ENCODE data around the gene PCSK5.

The PCSK5 gene

DNA sequence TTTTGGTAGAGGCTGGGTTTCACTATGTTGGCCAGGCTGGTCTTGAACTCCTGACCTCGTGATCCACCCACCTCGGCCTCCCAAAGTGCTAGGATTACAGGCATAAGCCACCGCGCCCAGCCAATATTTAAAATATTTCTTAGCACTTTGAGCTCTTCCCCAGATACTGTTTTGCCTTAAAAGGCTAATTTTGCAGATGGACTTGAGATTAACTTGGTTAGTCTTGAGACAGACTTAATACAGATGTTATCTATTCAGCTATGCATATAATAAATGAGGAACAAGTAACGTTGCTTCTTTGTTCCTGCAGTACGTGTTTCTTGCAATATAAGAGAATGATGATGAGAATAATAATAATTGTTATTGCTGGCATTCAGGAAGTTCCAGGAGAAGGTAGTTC is 56.3 kb downstream of the PCSK5 start:
- TF ChIP-seq ZNF274 (IDR thresholded peaks at IDR 0.05; ENCODE audit: low read depth, low read length) (no peak), SUZ12 (IDR thresholded peaks at IDR 0.05; ENCODE audit: extremely low read depth, insufficient read depth, insufficient read length) (no peak), YY1 (IDR thresholded peaks at IDR 0.05; ENCODE audit: insufficient read depth, insufficient read length) (no peak)
- H3K4me3 ChIP-seq (ENCODE audit: insufficient read length, low read depth): no peak overlapping the region
- no peaks in the 10 kb centered on the region for H3K27me3 ChIP-seq (ENCODE audit: insufficient read depth, insufficient read length)
- no peaks in the 10 kb centered on the region for H3K4me1 ChIP-seq (ENCODE audit: insufficient read depth, insufficient read length)
- DNase-seq (ENCODE audit: low read depth, low spot score): no peak
- H3K9me3 ChIP-seq (ENCODE audit: insufficient read depth, low read length): no peaks in the 10 kb centered on the region
- no peaks in the 10 kb centered on the region for H3K36me3 ChIP-seq (ENCODE audit: insufficient read depth, insufficient read length, low read length)
- no peak overlapping the region for H3K9ac ChIP-seq (ENCODE audit: insufficient read length, low read depth)

DNA sequence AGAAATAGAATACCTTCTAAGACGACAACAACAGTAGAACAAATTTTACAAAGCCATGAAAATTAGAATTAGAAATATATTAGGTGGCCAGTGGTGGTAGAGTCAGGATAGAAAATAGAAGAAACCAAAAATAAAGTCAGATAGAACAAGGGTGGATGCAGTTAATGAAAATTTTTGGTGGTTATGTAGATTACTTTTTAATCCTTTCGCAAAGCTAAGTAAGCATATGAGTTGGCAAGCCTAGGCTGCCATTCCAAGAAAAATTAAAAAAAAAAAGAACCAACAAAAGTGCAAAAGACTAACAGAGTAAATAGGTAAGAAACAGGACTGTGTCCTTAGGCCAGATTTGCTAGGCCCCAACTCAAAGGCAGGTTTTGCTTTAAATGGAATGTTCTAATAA is 56.8 kb downstream of the PCSK5 start:
- H3K9me3 ChIP-seq (ENCODE audit: insufficient read depth, low read length): no peaks in the 10 kb centered on the region
- no peaks in the 10 kb centered on the region for H3K4me1 ChIP-seq (ENCODE audit: insufficient read depth, insufficient read length)
- H3K36me3 ChIP-seq (ENCODE audit: insufficient read depth, insufficient read length, low read length): no peaks in the 10 kb centered on the region
- H3K27me3 ChIP-seq (ENCODE audit: insufficient read depth, insufficient read length): no peaks in the 10 kb centered on the region
- H3K4me3 ChIP-seq (ENCODE audit: insufficient read length, low read depth): no peak overlapping the region
- DNase-seq (ENCODE audit: low read depth, low spot score): no peak
- TF ChIP-seq YY1 (IDR thresholded peaks at IDR 0.05; ENCODE audit: insufficient read depth, insufficient read length) (no peak), SUZ12 (IDR thresholded peaks at IDR 0.05; ENCODE audit: extremely low read depth, insufficient read depth, insufficient read length) (no peak), ZNF274 (IDR thresholded peaks at IDR 0.05; ENCODE audit: low read depth, low read length) (no peak)
- H3K9ac ChIP-seq (ENCODE audit: insufficient read length, low read depth): no peak overlapping the region

DNA sequence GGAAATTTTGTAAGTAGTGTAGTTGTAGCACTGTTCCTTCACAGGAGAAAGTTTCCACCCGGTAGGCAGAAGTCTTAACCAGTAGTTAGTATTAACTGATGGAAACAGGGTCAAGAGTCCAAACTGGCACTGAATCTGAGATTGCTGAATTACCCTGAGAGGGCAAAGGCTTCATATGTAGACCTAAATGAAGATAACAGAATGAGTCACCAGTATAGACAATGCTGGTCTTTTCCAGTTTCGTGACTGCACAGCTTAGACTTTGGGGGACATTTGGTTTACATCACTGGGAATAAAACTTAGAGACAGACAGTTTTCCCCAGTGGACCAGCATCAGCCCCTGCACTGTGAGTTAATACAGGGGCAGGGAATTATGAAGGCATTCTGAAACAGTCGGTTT is 60.5 kb downstream of the PCSK5 start:
- DNase-seq (ENCODE audit: low read depth, low spot score): no peak
- H3K9me3 ChIP-seq (ENCODE audit: insufficient read depth, low read length): no peaks in the 10 kb centered on the region
- H3K4me1 ChIP-seq (ENCODE audit: insufficient read depth, insufficient read length): no peaks in the 10 kb centered on the region
- no peaks in the 10 kb centered on the region for H3K36me3 ChIP-seq (ENCODE audit: insufficient read depth, insufficient read length, low read length)
- H3K27me3 ChIP-seq (ENCODE audit: insufficient read depth, insufficient read length): no peaks in the 10 kb centered on the region
- no peak overlapping the region for H3K9ac ChIP-seq (ENCODE audit: insufficient read length, low read depth)
- TF ChIP-seq ZNF274 (IDR thresholded peaks at IDR 0.05; ENCODE audit: low read depth, low read length) (no peak), YY1 (IDR thresholded peaks at IDR 0.05; ENCODE audit: insufficient read depth, insufficient read length) (no peak), SUZ12 (IDR thresholded peaks at IDR 0.05; ENCODE audit: extremely low read depth, insufficient read depth, insufficient read length) (no peak)
- H3K4me3 ChIP-seq (ENCODE audit: insufficient read length, low read depth): no peak overlapping the region

DNA sequence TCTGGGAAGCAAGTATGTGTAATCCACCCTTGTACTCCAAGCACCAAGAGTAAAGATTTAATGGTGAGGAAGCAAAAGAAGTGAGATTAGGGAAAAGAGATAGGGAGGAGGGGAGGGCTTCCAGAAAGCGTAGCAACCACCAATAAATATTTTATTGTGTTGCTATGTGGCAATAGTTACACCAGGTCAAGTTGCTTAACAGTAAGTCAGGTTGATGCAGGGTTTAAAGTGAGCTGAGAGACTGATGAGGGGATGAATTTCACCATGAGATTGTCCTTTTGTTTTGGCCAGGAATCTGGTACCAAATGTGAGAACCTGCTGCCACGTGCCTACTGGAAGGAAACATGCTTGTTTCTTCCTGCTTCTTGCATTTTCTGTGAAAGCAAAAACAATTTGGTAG is 62.7 kb downstream of the PCSK5 start:
- no peak overlapping the region for H3K4me3 ChIP-seq (ENCODE audit: insufficient read length, low read depth)

DNA sequence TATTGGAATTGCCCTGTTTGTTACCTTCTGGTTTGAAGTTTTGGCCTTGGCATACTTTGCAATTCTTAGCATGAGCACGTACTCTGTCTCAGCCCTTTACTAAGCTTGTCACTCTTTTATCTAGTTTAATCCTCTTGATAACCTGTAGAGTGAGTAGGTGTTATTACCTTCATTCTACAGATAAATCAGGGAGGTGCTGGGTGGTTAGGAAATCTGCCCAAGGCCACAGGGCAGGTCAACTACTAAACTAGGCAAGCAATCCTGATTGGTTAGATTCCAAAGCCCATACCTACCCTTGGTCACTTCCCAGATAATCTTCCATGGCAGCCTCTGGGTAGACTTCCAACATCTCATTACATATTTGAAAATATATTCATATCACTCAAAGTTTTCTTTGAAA is 65.7 kb downstream of the PCSK5 start:
- no peaks in the 10 kb centered on the region for H3K36me3 ChIP-seq (ENCODE audit: insufficient read depth, insufficient read length, low read length)
- no peak overlapping the region for H3K9ac ChIP-seq (ENCODE audit: insufficient read length, low read depth)
- no peaks in the 10 kb centered on the region for H3K27me3 ChIP-seq (ENCODE audit: insufficient read depth, insufficient read length)
- no peaks in the 10 kb centered on the region for H3K4me1 ChIP-seq (ENCODE audit: insufficient read depth, insufficient read length)
- TF ChIP-seq ZNF274 (IDR thresholded peaks at IDR 0.05; ENCODE audit: low read depth, low read length): no peak
- TF ChIP-seq YY1 (IDR thresholded peaks at IDR 0.05; ENCODE audit: insufficient read depth, insufficient read length): no peak
- no peak for TF ChIP-seq SUZ12 (IDR thresholded peaks at IDR 0.05; ENCODE audit: extremely low read depth, insufficient read depth, insufficient read length)
- no peak for DNase-seq (ENCODE audit: low read depth, low spot score)
- H3K9me3 ChIP-seq (ENCODE audit: insufficient read depth, low read length): no peaks in the 10 kb centered on the region
- no peak overlapping the region for H3K4me3 ChIP-seq (ENCODE audit: insufficient read length, low read depth)

More for the DNA sequence above, 62.7 kb downstream of the PCSK5 start:
- no peak overlapping the region for H3K9ac ChIP-seq (ENCODE audit: insufficient read length, low read depth)
- H3K27me3 ChIP-seq (ENCODE audit: insufficient read depth, insufficient read length): no peaks in the 10 kb centered on the region
- no peak for DNase-seq (ENCODE audit: low read depth, low spot score)
- H3K36me3 ChIP-seq (ENCODE audit: insufficient read depth, insufficient read length, low read length): no peaks in the 10 kb centered on the region
- H3K9me3 ChIP-seq (ENCODE audit: insufficient read depth, low read length): no peaks in the 10 kb centered on the region
- H3K4me1 ChIP-seq (ENCODE audit: insufficient read depth, insufficient read length): no peaks in the 10 kb centered on the region
- TF ChIP-seq SUZ12 (IDR thresholded peaks at IDR 0.05; ENCODE audit: extremely low read depth, insufficient read depth, insufficient read length) (no peak), YY1 (IDR thresholded peaks at IDR 0.05; ENCODE audit: insufficient read depth, insufficient read length) (no peak), ZNF274 (IDR thresholded peaks at IDR 0.05; ENCODE audit: low read depth, low read length) (no peak)

DNA sequence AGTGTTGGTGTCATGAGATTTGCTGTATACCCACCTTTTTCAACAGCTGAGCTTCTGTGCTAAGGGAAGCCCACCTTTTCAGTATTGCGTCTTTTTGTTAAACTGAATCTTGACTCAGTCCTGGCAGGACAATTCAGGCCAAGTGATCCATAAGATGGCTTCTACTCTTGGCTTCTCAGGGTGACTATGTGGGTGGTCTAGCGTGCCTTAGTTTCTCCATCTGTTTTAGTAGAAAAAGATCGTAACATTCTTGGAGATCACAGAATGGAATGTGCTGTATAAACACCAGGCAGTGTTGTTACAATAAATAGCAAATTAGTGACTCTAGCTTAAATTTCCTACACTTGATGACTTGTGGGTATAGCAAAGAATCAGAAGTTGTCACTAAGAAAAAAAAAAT is 66.6 kb downstream of the PCSK5 start:
- no peaks in the 10 kb centered on the region for H3K27me3 ChIP-seq (ENCODE audit: insufficient read depth, insufficient read length)
- H3K4me1 ChIP-seq (ENCODE audit: insufficient read depth, insufficient read length): no peaks in the 10 kb centered on the region
- no peak overlapping the region for H3K4me3 ChIP-seq (ENCODE audit: insufficient read length, low read depth)
- no peaks in the 10 kb centered on the region for H3K9me3 ChIP-seq (ENCODE audit: insufficient read depth, low read length)
- H3K9ac ChIP-seq (ENCODE audit: insufficient read length, low read depth): no peak overlapping the region
- DNase-seq (ENCODE audit: low read depth, low spot score): no peak
- TF ChIP-seq YY1 (IDR thresholded peaks at IDR 0.05; ENCODE audit: insufficient read depth, insufficient read length): no peak
- H3K36me3 ChIP-seq (ENCODE audit: insufficient read depth, insufficient read length, low read length): no peaks in the 10 kb centered on the region

DNA sequence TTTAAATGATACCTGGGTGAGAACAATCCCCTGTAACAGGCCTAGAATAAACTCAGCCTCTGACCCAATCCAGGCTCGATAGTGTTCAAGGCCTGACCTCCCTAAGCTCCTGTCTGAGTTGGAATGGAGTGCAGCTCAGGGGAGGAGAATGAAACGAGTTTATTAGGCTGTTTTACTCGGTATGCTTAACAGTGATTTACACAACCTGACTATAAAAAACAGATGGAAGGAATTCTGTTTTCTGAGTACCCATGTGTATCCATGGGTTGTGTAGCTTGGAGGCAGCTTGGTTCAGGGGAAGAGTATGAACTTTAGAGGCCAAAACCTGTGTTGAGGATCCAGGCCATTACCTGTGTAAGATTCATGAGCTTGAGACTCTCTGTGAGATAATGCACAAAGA is 67.8 kb downstream of the PCSK5 start:
- TF ChIP-seq YY1 (IDR thresholded peaks at IDR 0.05; ENCODE audit: insufficient read depth, insufficient read length) (no peak), ZNF274 (IDR thresholded peaks at IDR 0.05; ENCODE audit: low read depth, low read length) (no peak), SUZ12 (IDR thresholded peaks at IDR 0.05; ENCODE audit: extremely low read depth, insufficient read depth, insufficient read length) (no peak)
- Histone ChIP-seq H3K9me3 (ENCODE audit: insufficient read depth, low read length) (no peaks in the 10 kb centered on the region), H3K36me3 (ENCODE audit: insufficient read depth, insufficient read length, low read length) (no peaks in the 10 kb centered on the region), H3K27me3 (ENCODE audit: insufficient read depth, insufficient read length) (no peaks in the 10 kb centered on the region), H3K4me3 (ENCODE audit: insufficient read length, low read depth) (no peak overlapping the region), H3K4me1 (ENCODE audit: insufficient read depth, insufficient read length) (no peaks in the 10 kb centered on the region), H3K9ac (ENCODE audit: insufficient read length, low read depth) (no peak overlapping the region)
- no peak for DNase-seq (ENCODE audit: low read depth, low spot score)

DNA sequence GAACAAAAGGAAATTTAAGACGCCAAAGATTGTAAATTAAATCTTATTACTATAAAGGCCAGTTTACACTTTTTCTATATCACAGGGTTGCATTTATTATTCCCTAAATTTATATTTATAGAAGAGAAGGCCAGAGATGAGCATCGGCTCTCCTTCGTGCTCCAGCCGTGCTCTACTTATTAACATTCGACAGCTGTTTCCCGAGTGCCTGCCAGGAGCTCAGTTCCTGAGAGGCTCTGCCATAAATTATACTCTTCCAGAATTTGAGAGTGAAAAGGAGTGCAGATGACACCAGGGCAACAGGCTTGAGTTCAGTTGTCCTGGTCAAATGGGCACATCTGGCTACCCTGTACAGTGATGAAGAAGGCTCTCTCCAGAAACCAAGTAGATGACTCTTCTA is 70.1 kb downstream of the PCSK5 start:
- H3K4me1 ChIP-seq (ENCODE audit: insufficient read depth, insufficient read length): no peaks in the 10 kb centered on the region
- TF ChIP-seq ZNF274 (IDR thresholded peaks at IDR 0.05; ENCODE audit: low read depth, low read length): no peak
- no peak overlapping the region for H3K4me3 ChIP-seq (ENCODE audit: insufficient read length, low read depth)
- H3K27me3 ChIP-seq (ENCODE audit: insufficient read depth, insufficient read length): no peaks in the 10 kb centered on the region
- no peak for DNase-seq (ENCODE audit: low read depth, low spot score)
- H3K9me3 ChIP-seq (ENCODE audit: insufficient read depth, low read length): no peaks in the 10 kb centered on the region
- no peak overlapping the region for H3K9ac ChIP-seq (ENCODE audit: insufficient read length, low read depth)
- no peaks in the 10 kb centered on the region for H3K36me3 ChIP-seq (ENCODE audit: insufficient read depth, insufficient read length, low read length)
